ENCODE data around the gene ANKRD53.
"Not testable (repeated sequence)": the region's sequence is repeated elsewhere in the genome, so short reads cannot be mapped to it uniquely, and the experiment has no call there.

Gene ANKRD53

DNA sequence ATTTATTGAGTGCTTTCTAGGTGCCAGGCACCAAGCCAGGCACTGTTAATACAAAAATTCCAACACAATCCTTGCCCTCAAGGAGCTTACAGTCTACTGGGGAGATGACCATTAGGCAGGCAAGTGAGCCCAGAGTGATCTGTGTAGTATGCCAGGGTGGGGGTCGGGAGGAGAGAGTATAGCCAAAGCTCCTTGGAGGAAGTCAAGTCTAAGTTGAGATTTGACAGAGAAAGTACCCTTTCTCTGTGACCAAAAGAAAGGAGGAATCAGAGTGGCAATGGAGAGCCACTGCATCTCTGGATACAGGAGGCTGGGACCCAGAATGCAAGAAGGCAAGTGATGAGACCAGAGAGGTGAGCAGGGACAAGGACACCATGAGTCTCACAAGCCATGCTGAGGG lies 7.5 kb downstream of the ANKRD53 start:
- no peak overlapping the region for H3K4me3 ChIP-seq
- H3K27ac ChIP-seq: no peak overlapping the region

DNA sequence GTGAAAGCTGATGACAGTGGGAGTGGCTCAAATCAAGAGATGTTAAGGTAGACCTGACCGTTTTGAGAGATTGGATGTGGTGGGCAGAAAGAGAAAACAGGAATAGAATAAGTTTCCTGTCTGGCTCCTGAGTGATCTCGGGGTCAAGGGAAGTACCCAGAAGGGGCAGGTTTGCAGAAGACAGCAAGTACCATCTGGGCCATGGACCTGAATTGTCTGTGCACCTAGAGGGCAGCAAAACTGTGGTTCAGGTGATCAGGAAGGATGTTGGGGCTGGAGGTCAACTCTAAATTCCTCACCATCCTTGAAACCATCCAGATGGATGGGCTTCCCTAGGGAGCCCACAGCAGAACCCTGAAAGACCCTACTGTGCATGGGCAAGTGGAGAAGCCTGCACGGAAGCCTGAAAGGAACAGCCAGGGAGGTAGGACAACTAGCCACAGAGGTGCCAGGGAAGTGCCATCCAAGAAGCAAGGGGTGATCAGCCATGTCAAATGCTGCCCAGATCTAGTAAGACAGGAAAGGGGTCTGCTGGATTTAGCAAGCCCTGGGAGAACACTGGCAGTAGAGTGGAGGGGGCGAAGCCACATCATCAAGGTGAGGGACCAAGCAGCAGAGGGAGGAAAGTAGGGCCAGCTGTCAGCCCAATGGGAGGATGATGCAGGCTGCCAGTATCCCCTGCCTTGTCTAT lies 8.2 kb downstream of the ANKRD53 start:
- Histone ChIP-seq H3K4me3 (no peak overlapping the region), H3K27ac (no peak overlapping the region)

DNA sequence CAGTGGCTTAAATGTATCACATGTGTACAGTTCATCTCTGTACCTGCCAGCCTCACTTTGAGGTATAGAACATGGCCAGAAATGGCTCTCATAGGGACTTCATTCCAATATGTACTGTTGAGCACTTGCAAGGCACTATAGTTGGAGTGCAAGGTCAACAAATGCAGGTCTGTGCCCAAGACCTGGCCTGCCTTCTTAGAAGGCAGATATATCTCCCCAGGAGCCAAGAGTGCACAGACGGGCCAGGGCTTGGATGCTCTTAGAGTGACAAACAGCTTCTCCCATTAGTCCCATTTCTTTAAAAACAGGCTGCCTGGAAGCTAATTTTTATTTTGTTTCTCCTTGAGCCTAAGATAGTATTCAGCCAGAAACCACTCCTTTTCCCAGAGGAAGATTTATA lies 9.0 kb downstream of the ANKRD53 start:
- H3K4me3 ChIP-seq: no peak overlapping the region
- H3K27ac ChIP-seq: no peak overlapping the region

DNA sequence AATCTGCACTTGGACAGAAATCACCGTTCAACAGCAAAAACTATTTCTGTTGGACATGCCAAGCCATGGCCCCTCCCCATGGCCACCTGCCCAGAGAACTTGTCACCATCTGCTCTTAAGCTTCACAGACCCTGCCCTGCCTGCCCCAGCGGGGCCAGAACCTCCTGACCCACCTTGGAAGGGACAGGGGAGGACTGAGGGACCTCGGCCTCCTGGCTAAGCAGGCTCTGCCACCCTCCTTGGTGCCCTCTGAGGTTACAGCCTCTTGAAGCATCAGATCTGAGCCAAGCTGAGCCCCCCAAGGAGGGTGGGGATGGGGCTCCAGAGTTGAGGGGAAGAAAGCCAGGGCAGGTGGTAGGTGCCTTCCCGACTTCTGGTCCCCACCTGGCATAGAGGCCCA lies 9.7 kb downstream of the ANKRD53 start:
- H3K4me3 ChIP-seq: no peak overlapping the region
- H3K27ac ChIP-seq: peak overlapping the region in 2 of 21 experiments; percentile 15 to 38

DNA sequence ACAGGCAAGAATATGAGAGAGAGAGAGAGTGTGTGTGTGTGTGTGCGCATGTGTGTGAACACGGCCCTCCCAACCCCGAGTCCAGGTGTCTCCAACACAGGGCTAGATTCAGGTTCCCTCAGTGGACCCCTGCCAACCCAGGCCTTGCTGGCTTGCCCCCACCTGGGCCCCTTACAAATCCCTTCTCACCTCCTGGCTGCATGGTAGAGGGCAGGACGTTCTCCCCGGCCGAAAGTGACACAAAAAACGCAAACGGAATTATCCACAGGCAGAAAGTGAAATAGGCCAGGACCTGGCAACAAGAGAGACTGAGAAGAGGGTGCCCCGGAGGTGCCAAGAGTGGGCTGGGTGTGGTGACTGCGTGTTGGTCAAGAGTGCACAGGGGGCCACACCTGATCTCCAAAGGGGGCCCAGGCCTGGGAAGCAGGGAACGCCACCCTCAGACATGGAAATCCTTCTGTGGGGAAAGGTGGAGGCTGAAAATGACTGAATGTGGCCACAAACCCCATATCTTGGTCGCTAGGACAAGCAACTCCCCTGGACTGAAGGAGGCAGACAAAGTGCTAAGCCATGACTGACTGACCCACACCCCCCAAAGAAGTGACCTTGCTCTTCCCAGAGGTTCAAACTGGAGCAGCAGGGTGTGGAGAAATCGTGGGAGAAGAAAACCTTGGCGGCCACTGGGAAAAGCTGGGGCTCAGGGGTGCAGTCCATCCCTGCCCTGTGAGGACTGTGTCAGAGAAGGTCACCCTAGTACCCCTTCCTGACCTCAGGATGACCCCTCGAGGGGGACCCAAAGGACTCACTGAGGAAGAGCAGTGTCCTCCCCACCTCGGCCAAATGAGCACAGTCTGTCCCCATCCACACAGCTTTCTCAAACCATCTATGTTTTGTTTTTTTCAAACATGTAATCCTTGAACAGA lies 10.6 kb downstream of the ANKRD53 start:
- no peak overlapping the region for H3K4me3 ChIP-seq
- no peak overlapping the region for H3K27ac ChIP-seq

DNA sequence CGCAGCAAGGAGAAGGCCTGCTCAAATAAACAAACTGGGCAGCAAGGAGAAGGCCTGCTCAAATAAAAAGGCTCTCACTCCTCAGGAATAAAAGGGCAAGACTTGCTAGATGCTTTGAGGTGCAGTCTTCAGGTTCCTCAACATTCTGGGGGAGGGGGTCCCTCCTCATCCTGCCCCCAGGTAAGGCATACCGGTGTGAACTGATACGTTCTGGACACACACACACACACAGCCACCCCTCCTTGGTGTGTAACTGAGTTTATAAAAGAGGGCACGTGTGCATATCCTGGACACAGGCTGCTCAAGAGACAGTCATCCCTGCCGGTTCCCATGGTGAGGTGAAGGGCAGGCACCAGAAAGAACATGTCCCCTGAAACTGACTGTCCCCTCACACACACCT lies 11.8 kb downstream of the ANKRD53 start:
- no peak overlapping the region for H3K4me3 ChIP-seq
- no peak overlapping the region for H3K27ac ChIP-seq

DNA sequence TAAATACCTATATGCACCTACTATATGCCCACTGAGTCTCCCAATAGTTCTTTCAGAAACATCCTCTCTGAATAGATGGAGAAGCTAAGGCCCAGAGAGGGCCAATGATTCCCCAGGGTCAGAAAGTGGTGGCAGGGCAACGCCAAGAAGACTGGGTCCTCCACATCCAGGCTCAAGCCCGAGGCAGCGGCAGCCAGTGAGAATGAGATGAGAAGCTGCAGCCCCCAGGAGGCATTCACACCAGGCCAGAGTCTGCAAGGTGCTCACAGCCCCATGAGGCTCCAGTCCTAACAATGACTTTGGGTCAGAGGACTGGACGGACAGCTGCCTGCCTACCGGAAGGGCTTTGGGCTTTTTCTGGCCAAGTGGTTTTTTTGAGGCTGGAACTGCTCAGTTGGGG lies 12.7 kb downstream of the ANKRD53 start:
- Histone ChIP-seq H3K27ac (no peak overlapping the region), H3K4me3 (no peak overlapping the region)

DNA sequence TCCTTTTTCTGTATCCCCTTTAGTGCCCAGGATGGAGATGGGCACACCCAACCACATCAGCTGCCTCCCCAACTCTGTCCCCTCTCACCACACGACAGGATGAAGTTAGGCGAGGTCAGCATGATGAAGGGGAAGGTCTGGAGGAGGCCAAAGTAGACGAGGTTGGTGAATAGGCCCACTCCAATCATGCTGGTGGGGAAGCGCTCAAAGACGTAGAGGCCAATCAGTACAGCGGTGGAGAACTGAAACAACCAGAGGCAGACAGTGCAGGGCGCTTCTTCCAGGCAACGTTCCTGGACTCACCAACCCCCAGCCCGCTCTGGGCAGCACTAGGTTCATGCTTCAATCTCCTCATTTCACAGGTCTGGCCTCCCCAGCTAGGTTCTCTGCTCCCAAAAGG lies 13.3 kb downstream of the ANKRD53 start:
- Histone ChIP-seq H3K4me3 (no peak overlapping the region), H3K27ac (no peak overlapping the region)

DNA sequence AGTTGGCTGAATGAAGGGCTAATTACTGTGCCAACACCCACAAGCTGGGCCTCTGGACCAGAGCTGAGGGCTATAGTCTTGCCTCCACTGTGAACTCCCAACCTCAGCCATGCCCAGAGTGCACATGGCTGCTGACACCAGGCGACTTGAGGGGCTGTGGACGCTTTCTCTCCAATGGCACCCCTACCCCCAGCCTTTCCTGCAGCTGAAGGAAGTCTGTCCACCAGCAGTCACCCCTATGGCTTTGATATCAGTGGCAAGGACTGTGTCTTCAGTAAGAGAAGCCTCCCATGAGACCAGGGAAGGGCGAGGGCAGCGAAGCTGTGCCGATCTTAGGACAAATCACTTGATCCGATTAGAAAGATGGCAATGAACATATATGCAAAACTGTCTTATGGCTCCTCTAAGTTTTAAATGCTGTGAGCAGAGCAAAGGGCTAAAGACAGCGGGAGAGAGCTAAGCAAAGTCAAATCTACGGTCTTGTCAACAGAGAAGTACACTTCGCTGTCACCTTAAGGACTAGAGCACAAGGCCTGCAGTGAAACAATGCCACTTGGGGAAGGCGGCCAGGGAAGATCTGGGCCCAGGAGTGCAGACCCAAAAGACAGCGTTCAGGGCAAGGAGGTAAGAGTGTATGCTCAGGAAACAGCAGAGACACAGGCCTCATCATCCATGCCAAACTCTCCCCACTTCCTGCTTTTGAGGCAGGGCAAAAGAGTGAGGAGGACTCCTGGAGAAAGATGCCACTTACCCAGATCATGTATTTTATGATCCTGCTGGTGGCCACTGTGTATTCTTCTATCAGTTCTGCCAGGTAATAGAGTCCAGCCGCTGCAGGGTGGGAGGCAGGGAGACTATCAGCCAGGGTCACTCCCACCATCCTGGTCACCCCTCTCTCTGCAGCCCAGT lies 14.8 kb downstream of the ANKRD53 start:
- H3K4me3 ChIP-seq: peak overlapping the region; percentile 66 to 99 (median 95)
- peak overlapping the region in 10 of 21 experiments; percentile 84 to 96 (median 94) for H3K27ac ChIP-seq

DNA sequence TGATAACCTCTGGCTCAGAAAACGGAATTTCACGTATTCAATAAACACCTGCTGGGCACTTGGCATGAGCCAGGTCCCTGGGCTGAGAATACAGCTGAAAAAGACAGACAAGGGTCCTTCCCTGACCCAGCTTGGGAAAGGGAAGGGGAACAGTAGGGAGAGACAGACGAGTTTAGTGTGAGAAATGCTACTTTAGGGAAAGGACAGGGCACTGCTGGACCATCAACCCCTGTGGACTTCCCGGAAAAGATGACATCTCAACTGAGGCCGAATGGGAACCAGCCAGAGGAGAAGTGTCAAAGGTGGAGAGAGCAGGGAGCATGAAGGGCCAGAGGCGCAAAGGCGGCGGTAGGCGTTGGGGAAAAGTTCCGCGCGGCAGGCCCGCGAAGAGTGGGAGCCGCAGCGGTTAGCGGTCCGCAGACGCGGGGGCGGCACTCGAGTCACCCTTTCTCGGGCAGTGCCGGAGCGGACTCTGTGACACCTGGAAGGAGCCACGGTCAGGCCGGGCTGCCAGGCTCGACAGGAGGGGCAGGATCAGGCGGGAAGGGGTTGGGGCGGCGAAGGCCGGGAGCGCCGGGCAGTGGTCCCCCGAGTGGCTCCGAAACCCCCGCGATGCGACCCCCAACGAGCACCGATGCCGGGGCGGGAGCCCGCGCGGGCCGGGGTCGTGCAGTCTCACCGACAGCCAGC lies 15.7 kb downstream of the ANKRD53 start:
- H3K4me3 ChIP-seq: peak overlapping the region; percentile 66 to 99 (median 95)
- peak overlapping the region; percentile 71 to 96 (median 92) for H3K27ac ChIP-seq

DNA sequence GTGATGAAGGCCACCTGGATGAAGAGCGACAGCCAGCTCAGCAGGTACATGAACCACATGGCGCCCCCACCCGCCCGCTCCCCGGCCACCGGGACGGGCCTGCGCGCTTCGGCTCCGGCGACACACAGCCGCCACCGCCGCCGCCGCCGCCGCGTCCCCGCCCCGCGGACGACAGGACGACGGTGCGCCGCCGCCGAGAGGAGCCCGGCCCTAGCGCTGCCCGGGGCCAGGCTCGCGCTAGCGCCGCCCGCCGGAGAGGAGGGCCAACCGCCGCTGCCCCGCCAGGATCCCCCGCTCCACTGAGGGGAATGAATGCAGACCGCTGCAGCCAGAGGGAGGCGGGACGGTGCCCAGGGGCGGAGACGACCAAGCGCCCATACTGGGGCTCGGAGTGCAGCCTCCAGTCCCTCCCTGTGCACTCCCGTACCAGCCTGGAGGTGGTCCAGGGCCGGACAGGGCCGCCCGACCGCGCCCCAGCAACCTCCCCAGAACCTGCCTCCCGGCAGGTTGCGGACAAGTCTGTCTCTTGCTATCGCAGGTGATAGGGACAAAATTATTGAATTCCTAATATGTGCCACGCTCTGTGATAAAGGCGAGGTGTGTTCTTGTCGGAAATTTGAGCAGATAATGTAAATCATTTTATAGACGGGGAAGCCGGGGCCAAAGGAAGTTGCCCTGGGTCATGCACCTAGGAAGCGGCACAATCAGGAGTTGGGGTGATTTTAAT lies 16.4 kb downstream of the ANKRD53 start, which contains the start of gene TEX261:
Gene TEX261 (minus strand): TSS at position 175 of the 727 bp plus-strand sequence. CDS start 116 bp downstream, at position 59.
- Histone ChIP-seq H3K27ac (peak within 1 kb of the TSS; percentile 71 to 96 (median 92)), H3K4me3 (peak within 1 kb of the TSS; percentile 66 to 99 (median 95))

DNA sequence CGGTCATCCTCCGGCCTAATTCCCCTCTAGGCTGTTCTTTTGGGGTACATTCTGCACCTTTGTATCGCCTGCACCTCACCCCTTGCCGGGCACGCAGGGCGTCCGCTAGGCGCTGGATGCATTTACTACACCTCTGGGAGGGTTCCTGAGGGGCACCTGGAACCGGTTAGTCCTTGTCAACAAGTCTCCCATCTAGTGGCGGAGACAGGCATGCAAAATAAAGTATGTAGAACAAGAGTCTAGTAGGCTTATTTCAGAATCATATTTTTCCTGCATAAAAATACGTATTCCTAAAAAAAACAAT lies 16.9 kb downstream of the ANKRD53 start:
- Histone ChIP-seq H3K27ac (peak overlapping the region in 13 of 21 experiments; percentile 25 to 96 (median 84)), H3K4me3 (peak overlapping the region; percentile 66 to 99 (median 95))

DNA sequence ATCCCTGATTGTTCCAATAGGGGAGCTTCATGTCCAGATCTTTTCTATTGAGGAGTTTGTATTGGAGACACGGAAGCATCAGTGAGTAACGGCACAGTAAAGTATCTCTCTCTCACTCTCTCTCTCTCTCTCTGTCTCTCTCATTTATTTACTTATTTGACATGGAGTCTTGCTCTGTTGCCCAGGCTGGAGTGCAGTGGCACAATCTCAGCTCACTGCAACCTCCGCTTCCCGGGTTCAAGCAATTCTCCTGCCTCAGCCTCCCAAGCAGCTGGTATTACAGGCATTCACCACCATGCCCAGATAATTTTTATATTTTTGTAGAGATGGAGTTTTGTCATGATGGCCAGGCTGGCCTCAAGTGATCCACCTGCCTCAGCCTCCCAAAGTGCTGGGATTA lies 20.5 kb downstream of the ANKRD53 start:
- H3K27ac ChIP-seq, H3K4me3 ChIP-seq: not testable (repeated sequence)

DNA sequence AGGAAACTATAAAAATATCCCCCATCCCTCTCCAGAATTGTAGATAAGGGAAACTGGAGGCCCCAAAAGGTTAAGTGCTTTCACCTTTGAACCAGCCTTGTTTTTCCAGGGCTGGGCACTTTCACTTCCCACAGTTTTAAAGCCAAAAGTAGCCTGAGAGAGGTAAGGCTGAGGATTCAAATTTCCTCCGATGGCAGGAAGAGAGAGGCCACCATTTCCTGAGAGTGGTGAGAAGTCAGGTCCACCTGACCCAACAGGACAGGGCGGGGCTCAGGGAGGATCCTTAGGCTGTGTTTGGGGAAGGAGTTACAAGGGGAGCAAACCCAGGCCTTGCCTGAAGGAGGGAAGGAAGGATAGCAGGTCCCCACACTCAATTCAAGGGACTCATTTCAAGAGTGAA lies 20.9 kb downstream of the ANKRD53 start:
- no peak overlapping the region for H3K4me3 ChIP-seq
- no peak overlapping the region for H3K27ac ChIP-seq

DNA sequence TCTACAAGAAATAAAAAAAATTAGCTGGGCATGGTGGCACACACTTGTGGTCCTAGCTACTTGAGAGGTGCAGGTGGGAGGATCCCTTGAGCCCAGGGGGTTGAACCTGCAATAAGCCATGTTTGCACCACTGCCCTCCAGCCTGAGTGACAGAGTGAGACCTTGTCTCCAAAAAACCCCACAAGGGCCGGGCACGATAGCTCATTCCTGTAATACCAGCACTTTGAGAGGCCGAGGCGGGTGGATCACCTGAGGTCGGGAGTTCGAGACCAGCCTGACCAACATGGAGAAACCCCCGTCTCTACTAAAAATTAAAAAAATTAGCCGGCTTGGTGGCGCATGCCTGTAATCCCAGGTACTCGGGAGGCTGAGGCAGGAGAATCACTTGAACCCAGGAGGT lies 21.5 kb downstream of the ANKRD53 start:
- H3K4me3 ChIP-seq, H3K27ac ChIP-seq: not testable (repeated sequence)

DNA sequence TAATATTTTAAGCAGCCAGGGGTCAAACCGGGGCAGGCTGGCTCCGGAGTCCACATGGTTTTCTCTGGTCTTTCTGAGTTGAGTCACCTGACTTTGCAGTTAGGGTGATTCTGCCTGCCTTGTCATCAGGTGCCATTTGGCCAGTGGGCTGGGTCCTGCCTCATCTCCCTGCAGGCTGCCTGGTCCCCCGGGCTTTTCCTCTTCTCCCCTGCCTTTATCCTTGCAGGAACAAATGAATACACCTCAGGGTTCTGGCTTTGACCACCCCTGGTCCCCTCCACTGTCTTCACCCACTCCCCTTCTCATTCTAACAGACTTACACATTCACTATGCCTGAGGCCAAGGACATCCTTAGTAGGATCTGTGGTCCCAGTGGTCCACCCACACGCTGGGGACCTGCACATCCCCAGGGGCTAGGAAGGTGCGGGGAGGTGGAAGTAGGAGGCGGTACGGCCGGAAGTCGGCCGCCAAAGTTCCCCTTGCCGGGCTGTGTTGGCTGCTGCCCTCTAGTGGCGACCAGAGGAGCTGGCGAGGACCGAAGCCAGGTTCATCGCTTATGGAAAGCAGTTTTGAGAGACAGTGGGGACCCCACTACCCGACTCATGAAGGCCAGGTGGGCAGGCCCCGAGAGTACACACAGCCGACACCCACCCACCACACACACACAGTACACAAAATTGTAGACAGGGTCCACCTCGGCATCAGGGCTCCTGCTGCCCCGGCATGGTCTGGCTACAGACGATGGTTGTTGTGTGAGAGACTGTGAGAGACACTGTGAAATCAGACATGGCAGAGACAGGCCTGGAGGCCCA lies 22.6 kb downstream of the ANKRD53 start:
- Histone ChIP-seq H3K4me3 (peak overlapping the region in 1 of 7 experiments; percentile 14), H3K27ac (peak overlapping the region in 1 of 21 experiments; percentile 44)

DNA sequence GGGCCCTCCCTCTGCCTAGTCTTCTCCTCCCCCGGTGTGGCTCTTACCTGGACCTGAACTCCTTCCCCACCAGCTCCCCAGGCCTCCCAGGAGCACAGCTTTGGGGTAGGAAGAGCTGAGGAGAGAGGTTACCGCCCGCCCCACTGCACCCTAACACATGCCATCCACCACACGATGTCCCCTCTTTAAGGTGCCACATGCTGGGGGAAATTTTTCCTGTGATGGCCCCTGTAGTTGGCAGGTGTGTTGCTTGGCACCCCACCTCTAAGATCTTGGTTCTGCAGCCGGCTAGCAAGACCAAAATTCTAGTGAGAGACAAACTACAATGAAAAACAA lies 23.1 kb downstream of the ANKRD53 start:
- Histone ChIP-seq H3K4me3 (no peak overlapping the region), H3K27ac (no peak overlapping the region)

DNA sequence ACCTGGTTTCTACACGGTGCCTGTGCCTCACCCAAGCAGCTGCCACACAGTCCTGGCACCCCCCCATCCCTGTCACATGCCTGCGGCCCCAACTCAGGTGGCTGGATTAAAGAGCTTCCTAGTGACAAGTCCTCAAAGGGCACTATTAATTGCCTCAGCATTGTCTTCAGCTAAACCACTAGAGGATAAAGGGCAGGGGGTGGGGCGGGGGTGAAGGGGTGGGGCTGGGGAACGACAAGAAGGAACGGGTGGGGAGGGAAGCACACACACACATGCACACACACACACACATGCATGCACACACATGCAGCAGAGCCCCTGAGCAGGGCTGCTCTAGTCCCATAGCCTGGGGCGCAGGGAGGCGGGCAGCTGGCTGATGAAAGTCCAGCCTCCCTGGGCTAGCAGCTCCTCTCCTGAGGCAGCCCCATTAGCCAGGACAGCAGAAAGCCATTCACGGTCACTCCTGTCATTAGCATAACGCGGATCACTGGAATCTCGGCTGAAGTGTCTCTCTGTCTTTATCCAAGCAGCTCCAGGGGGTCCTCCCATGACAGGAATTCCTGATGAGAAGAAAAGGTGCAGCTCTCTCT lies 23.6 kb downstream of the ANKRD53 start:
- Histone ChIP-seq H3K27ac (no peak overlapping the region), H3K4me3 (no peak overlapping the region)

All from skin epidermis (tissue), 12 donors.